Measurements from ENCODE around the gene RRP12. TPM values are rescaled to one million over a fixed set of nuclear protein-coding genes. Genes with fewer than 3 reads are reported as not detected.

Gene RRP12
- total and polyA plus RNA-seq, 2 of the 4 experiments (the other 2 are of a cell fraction), result 21.5 to 23.3 TPM

GRCh38 chr10:97411406-97411805 is 10.3 kb upstream of the RRP12 start:
- Histone ChIP-seq H4K5ac (ENCODE audit: low read depth, low read length) (no peak overlapping the region), H4K91ac (ENCODE audit: insufficient read depth, low read depth, low read length) (no peak overlapping the region), H2AK5ac (ENCODE audit: low read depth, low read length) (no peak overlapping the region), H3K9ac (ENCODE audit: low read depth, low read length) (no peak overlapping the region), H3K9me3 (ENCODE audit: control insufficient read depth, insufficient read depth, low read length) (no peaks in the 10 kb centered on the region), H2BK5ac (ENCODE audit: low read depth, low read length, poor library complexity, severe bottlenecking) (no peak overlapping the region), H3K9me1 (ENCODE audit: insufficient read depth, low read length) (peaks cover 8% of the 10 kb centered on the region; the same call in 1 of the 2 replicates), H3K4me2 (ENCODE audit: low read depth, low read length) (no peak overlapping the region), H4K8ac (ENCODE audit: low read depth in 2 of 2, low read length in 2 of 2) (no peak overlapping the region), H3K18ac (ENCODE audit: low read depth, low read length) (no peak overlapping the region), H2BK120ac (ENCODE audit: low read depth, low read length) (no peak overlapping the region), H3K4me1 (ENCODE audit: control insufficient read depth, insufficient read depth, low read length) (no peaks in the 10 kb centered on the region), H3K27ac (ENCODE audit: insufficient read depth, low read length) (no peak overlapping the region), H3K14ac (replicated peaks; ENCODE audit: low read depth, low read length) (no peak overlapping the region), H3K56ac (ENCODE audit: extremely low read depth, insufficient read depth, low read length) (no peak overlapping the region), H2BK20ac (ENCODE audit: low read depth, low read length) (no peak overlapping the region), H2AK9ac (replicated peaks; ENCODE audit: low read depth, low read length, poor library complexity) (peak overlapping the region; percentile 5), H2BK15ac (ENCODE audit: low read depth, low read length) (no peak overlapping the region), H3K79me1 (ENCODE audit: low read depth in 1 of 2, low read length in 2 of 2) (peaks cover 0 to 5% of the 10 kb centered on the region in 2 experiments; a peak in 1 of 4 replicates), H4K20me1 (ENCODE audit: insufficient read depth, low read length) (no peaks in the 10 kb centered on the region), H2AFZ (replicated peaks; ENCODE audit: low read length, poor library complexity) (no peak overlapping the region), H3K23ac (ENCODE audit: low read depth, low read length) (no peak overlapping the region), H3K4me3 (ENCODE audit: insufficient read depth, low read depth, low read length) (no peak overlapping the region), H3K27me3 (ENCODE audit: control insufficient read depth, insufficient read depth, low read length) (no peaks in the 10 kb centered on the region), H3K36me3 (ENCODE audit: control insufficient read depth, insufficient read depth, low read length) (no peaks in the 10 kb centered on the region), H3K4ac (ENCODE audit: low read depth, low read length) (no peak overlapping the region)
- ATAC-seq (ENCODE audit: low read depth) (peak; percentile 7; the same call in 1 of the 2 replicates), DNase-seq (peak; percentile 37)
- TF ChIP-seq SMC3 (IDR thresholded peaks at IDR 0.05; ENCODE audit: low read depth, low read length), result no peak
- in situ Hi-C loops (cut with MboI; ENCODE audit: low sequenced_read_pairs) (no loop called here), intact Hi-C loops (cut with micrococcal nuclease) (no loop called here), dilution Hi-C loops (cut with HindIII; ENCODE audit: low sequenced_read_pairs, unreplicated experiment) (no loop called here)
- ChIA-PET POLR2A (ENCODE audit: unreplicated experiment) (interaction anchor here (2.1 kb wide), 1 partner anchor 10 kb away, joined by 16 read pairs; the partner anchor contains the start of gene RRP12), CTCF (interaction anchor here (0.7 kb wide), 1 partner anchor 23 kb away, joined by 3 read pairs; no protein-coding TSS in a partner anchor)
- 86% methylated on average over 1 of the region's 4 CpGs; no CpG with 5 or more reads in 1 of the 2 experiments for whole genome bisulfite sequencing, 2 experiments (ENCODE audit: extremely low coverage in 2 of 2, insufficient read length in 1 of 2)
- no TSS peak for BruUV-seq (replicated peaks)

Measured in IMR-90 (cell line).